H1 (cell line): ENCODE measurements around the gene TCEA3. TPM values are rescaled to one million over a fixed set of nuclear protein-coding genes. Genes with fewer than 3 reads are reported as not detected.

ENCODE experiments used
- CTCF ChIA-PET: fragments of 300-600 bp; sonication (Branson Sonifier 250); formaldehyde crosslinking; loops from one replicate; lab custom pipeline; 2021; ENCODE audit not compliant: partially characterized antibody; lab: Charles Lee
- POLR2A ChIA-PET: fragments of 300-600 bp; sonication (Branson Sonifier 250); formaldehyde crosslinking; loops from one replicate; lab custom pipeline; 2021; ENCODE audit warnings: inconsistent platforms; ENCODE audit not compliant: partially characterized antibody; lab: Charles Lee
- DNase-seq, 2 experiments: peaks; one replicate each; pipeline versions ENCODE4 v3.0.0 to v3.0.0-alpha.2; 2010 to 2022; ENCODE audit warnings: low spot score in 2 of 2, low read depth in 1 of 2, mixed read lengths in 1 of 2
- FAIRE-seq: peaks from 2 replicates; lab custom pipeline; 2011; peaks lifted over from hg19 to GRCh38; lab: Jason Lieb, UNC
- H2AFZ ChIP-seq: 2 replicates; pipeline ENCODE4 v1.8.1; 2012; ENCODE audit warnings: low read length, inconsistent platforms
- H2AK5ac ChIP-seq: 2 replicates; pipeline ENCODE4 v1.6.1; 2013; ENCODE audit warnings: low read depth, low read length
- H2BK120ac ChIP-seq: replicated peaks from 2 replicates; pipeline ENCODE3; 2013; ENCODE audit warnings: low read depth, low read length, inconsistent platforms
- H2BK12ac ChIP-seq: 2 replicates; pipeline ENCODE4 v1.6.1; 2013; ENCODE audit warnings: low read depth, low read length
- H2BK15ac ChIP-seq: 2 replicates; pipeline ENCODE4 v1.6.1; 2013; ENCODE audit warnings: low read length
- H2BK20ac ChIP-seq: 2 replicates; pipeline ENCODE4 v1.6.1; 2013; ENCODE audit warnings: low read length
- H2BK5ac ChIP-seq: 2 replicates; pipeline ENCODE4 v1.6.1; 2013; ENCODE audit warnings: low read depth, low read length
- H3K14ac ChIP-seq: 2 replicates; pipeline ENCODE4 v1.6.1; 2013; ENCODE audit warnings: inconsistent platforms; ENCODE audit not compliant: insufficient read length
- H3K18ac ChIP-seq: 2 replicates; pipeline ENCODE4 v1.6.1; 2013; ENCODE audit warnings: low read length; ENCODE audit errors: extremely low read depth
- H3K23ac ChIP-seq: 2 replicates; pipeline ENCODE4 v1.6.1; 2013; ENCODE audit warnings: inconsistent platforms; ENCODE audit not compliant: insufficient read length
- H3K23me2 ChIP-seq: 2 replicates; pipeline ENCODE4 v1.6.1; 2013; ENCODE audit warnings: low read depth, low read length
- H3K27ac ChIP-seq: 2 replicates; pipeline ENCODE4 v1.6.1; 2011; ENCODE audit warnings: low read depth, low read length, inconsistent platforms
- H3K27me3 ChIP-seq, 4 experiments: replicated peaks in 1 of 4; 1 replicate in 1 of 4; 2 replicates in 3 of 4; pipeline versions ENCODE4 v1.6.1 to v1.8.1; 2011 to 2013; ENCODE audit warnings: low read length in 3 of 4, mild to moderate bottlenecking in 3 of 4, inconsistent platforms in 2 of 4, mixed read lengths in 2 of 4, moderate library complexity in 1 of 4; ENCODE audit not compliant: control insufficient read depth in 3 of 4, insufficient read depth in 3 of 4; ENCODE audit errors: extremely low read depth in 1 of 4
- H3K36me3 ChIP-seq, 4 experiments: 2 replicates each; pipeline versions ENCODE4 v1.6.1 to v1.8.1; 2011 to 2013; ENCODE audit warnings: mild to moderate bottlenecking in 4 of 4, low read length in 3 of 4, moderate library complexity in 2 of 4, control low read depth in 1 of 4, inconsistent platforms in 1 of 4; ENCODE audit not compliant: insufficient read depth in 4 of 4, control insufficient read depth in 2 of 4
- H3K4ac ChIP-seq: replicated peaks from 2 replicates; pipeline ENCODE3; 2013; ENCODE audit warnings: low read length, low read depth, mixed read lengths, inconsistent platforms; ENCODE audit not compliant: insufficient read length
- H3K4me1 ChIP-seq, 4 experiments: replicated peaks in 1 of 4; 1 replicate in 1 of 4; 2 replicates in 3 of 4; pipeline versions ENCODE4 v1.6.1 to v1.8.1; 2011 to 2013; ENCODE audit warnings: low read length in 3 of 4, inconsistent platforms in 2 of 4, mixed read lengths in 1 of 4; ENCODE audit not compliant: insufficient read depth in 4 of 4, control insufficient read depth in 3 of 4
- H3K4me2 ChIP-seq, 2 experiments: 2 replicates each; pipeline versions ENCODE4 v1.6.1 to v1.8.1; 2011 to 2013; ENCODE audit warnings: low read depth in 2 of 2, low read length in 2 of 2, control low read depth in 1 of 2, inconsistent platforms in 1 of 2, mild to moderate bottlenecking in 1 of 2; ENCODE audit not compliant: insufficient read depth in 1 of 2
- H3K4me3 ChIP-seq, 4 experiments: fragments of 200-600, 300-600 bp in 1 of 4; sonication (generic), shearing (Covaris generic), sonication (Bioruptor Twin) in 1 of 4; 2 replicates each; pipeline versions ENCODE4 v1.5.1 to v1.8.1; 2011 to 2016; ENCODE audit warnings: low read length in 4 of 4, low read depth in 3 of 4, control low read depth in 2 of 4, inconsistent platforms in 2 of 4, mild to moderate bottlenecking in 2 of 4, mixed read lengths in 1 of 4, moderate library complexity in 1 of 4; ENCODE audit not compliant: insufficient read depth in 2 of 4; ENCODE audit errors: extremely low read depth in 1 of 4
- H3K56ac ChIP-seq: replicated peaks from 2 replicates; pipeline ENCODE3; 2013; ENCODE audit warnings: low read depth, mild to moderate bottlenecking, mixed read lengths, low read length, inconsistent platforms; ENCODE audit not compliant: insufficient read length
- H3K79me1 ChIP-seq: 2 replicates; pipeline ENCODE4 v1.6.1; 2013; ENCODE audit warnings: low read depth, low read length, control low read depth
- H3K79me2 ChIP-seq, 2 experiments: 2 replicates each; pipeline versions ENCODE4 v1.6.1 to v1.8.1; 2012 to 2013; ENCODE audit warnings: low read length in 2 of 2, mild to moderate bottlenecking in 2 of 2, inconsistent platforms in 1 of 2; ENCODE audit not compliant: insufficient read depth in 2 of 2, control insufficient read depth in 1 of 2
- H3K9ac ChIP-seq, 4 experiments: replicated peaks in 1 of 4; 1 replicate in 1 of 4; 2 replicates in 3 of 4; pipeline versions ENCODE4 v1.6.1 to v1.8.1; 2011 to 2013; ENCODE audit warnings: low read depth in 3 of 4, low read length in 3 of 4, control low read depth in 2 of 4, mild to moderate bottlenecking in 2 of 4, moderate library complexity in 2 of 4, inconsistent platforms in 1 of 4; ENCODE audit errors: extremely low read depth in 1 of 4
- H3K9me3 ChIP-seq, 2 experiments: 2 replicates each; pipeline versions ENCODE4 v1.6.1 to v1.8.1; 2012 to 2013; ENCODE audit warnings: mild to moderate bottlenecking in 2 of 2, moderate library complexity in 2 of 2, control low read depth in 1 of 2, inconsistent platforms in 1 of 2, low read depth in 1 of 2, low read length in 1 of 2, mixed read lengths in 1 of 2; ENCODE audit not compliant: insufficient read depth in 2 of 2
- H4K20me1 ChIP-seq, 2 experiments: replicated peaks in 1 of 2; 2 replicates each; pipeline versions ENCODE3 to v1.8.1; 2011 to 2013; ENCODE audit warnings: inconsistent platforms in 2 of 2, low read length in 2 of 2, mild to moderate bottlenecking in 1 of 2; ENCODE audit not compliant: insufficient read depth in 2 of 2, control insufficient read depth in 1 of 2
- H4K5ac ChIP-seq: 2 replicates; pipeline ENCODE4 v1.6.1; 2013; ENCODE audit warnings: low read length, low read depth, mixed read lengths, inconsistent platforms; ENCODE audit not compliant: insufficient read length
- H4K8ac ChIP-seq: 2 replicates; pipeline ENCODE4 v1.8.0; 2013; ENCODE audit warnings: mild to moderate bottlenecking, moderate library complexity, low read length, inconsistent platforms; ENCODE audit not compliant: insufficient read depth; ENCODE audit errors: extremely low read depth
- H4K91ac ChIP-seq: replicated peaks from 2 replicates; pipeline ENCODE3; 2013; ENCODE audit warnings: low read length, mixed read lengths, inconsistent platforms; ENCODE audit not compliant: insufficient read length
- ATF3 ChIP-seq: IDR thresholded peaks from 2 replicates; pipeline ENCODE4 v1.6.1; 2011; ENCODE audit warnings: low read depth, mild to moderate bottlenecking, low read length; ENCODE audit not compliant: insufficient read depth
- BCL11A ChIP-seq, 2 experiments: IDR thresholded peaks; one replicate each; pipeline ENCODE4 v1.6.1; 2011; ENCODE audit warnings: low read depth in 2 of 2, low read length in 2 of 2, mild to moderate bottlenecking in 2 of 2
- EGR1 ChIP-seq: IDR thresholded peaks from 2 replicates; pipeline ENCODE4 v1.6.1; 2011; ENCODE audit warnings: low read depth, low read length, borderline replicate concordance
- EP300 ChIP-seq, 2 experiments: IDR thresholded peaks; 1 replicate in 1 of 2; 2 replicates in 1 of 2; pipeline ENCODE4 v1.6.1; 2011 to 2012; ENCODE audit warnings: low read depth in 2 of 2, low read length in 2 of 2, mild to moderate bottlenecking in 2 of 2, borderline replicate concordance in 1 of 2, inconsistent platforms in 1 of 2, moderate library complexity in 1 of 2
- HDAC2 ChIP-seq, 2 experiments: fragments of 300-600 bp in 1 of 2; sonication (generic) in 1 of 2; IDR thresholded peaks; 2 replicates each; pipeline ENCODE4 v1.6.1; 2011 to 2012; ENCODE audit warnings: low read depth in 2 of 2, low read length in 2 of 2, mild to moderate bottlenecking in 2 of 2, moderate library complexity in 2 of 2, borderline replicate concordance in 1 of 2, inconsistent platforms in 1 of 2
- KDM4A ChIP-seq: IDR thresholded peaks from one replicate; pipeline ENCODE4 v1.7.1; 2012; ENCODE audit warnings: low read depth, mild to moderate bottlenecking, moderate library complexity, low read length, inconsistent platforms; ENCODE audit not compliant: severe bottlenecking
- KDM5A ChIP-seq: fragments of 200-600 bp; IDR thresholded peaks from 2 replicates; pipeline ENCODE4 v1.7.1; 2012; ENCODE audit warnings: mild to moderate bottlenecking, low read length, inconsistent platforms, mixed read lengths
- PHF8 ChIP-seq: fragments of 200-600 bp; sonication (generic); conservative IDR thresholded peaks from 2 replicates; pipeline ENCODE4 v1.7.1; 2012; ENCODE audit warnings: low read depth, mild to moderate bottlenecking, inconsistent platforms, low read length, moderate library complexity
- RXRA ChIP-seq: IDR thresholded peaks from 2 replicates; pipeline ENCODE4 v1.6.1; 2011; ENCODE audit warnings: low read depth, mild to moderate bottlenecking, low read length, moderate library complexity; ENCODE audit not compliant: insufficient read depth
- SP2 ChIP-seq: IDR thresholded peaks from 2 replicates; pipeline ENCODE4 v1.6.1; 2012; ENCODE audit warnings: mild to moderate bottlenecking, low read length, inconsistent platforms
- SRF ChIP-seq: IDR thresholded peaks from 2 replicates; pipeline ENCODE4 v1.6.1; 2011; ENCODE audit warnings: mild to moderate bottlenecking, low read depth, low read length, moderate library complexity
- WGBS, 2 experiments: shearing (Covaris generic) in 1 of 2; methylation state at CpG; one replicate each; pipeline versions ENCODE4 v1.1.6 to v1.1.7; 2013 to 2015; ENCODE audit warnings: low lambda C conversion rate in 2 of 2, mixed read lengths in 2 of 2, inconsistent platforms in 1 of 2, low coverage in 1 of 2, missing lambda C conversion rate in 1 of 2; ENCODE audit not compliant: insufficient replicate concordance in 2 of 2, insufficient coverage in 1 of 2, insufficient read length in 1 of 2; ENCODE audit errors: extremely low coverage in 1 of 2, missing lambda C conversion rate in 1 of 2; 5-methylcytosine and 5-hydroxymethylcytosine counted together
- polyA plus RNA-seq, 7 experiments: library from polyadenylated mRNA; depleted of rRNA in 3 of 7; stranded (reverse) in 5 of 7; unstranded in 2 of 7; fragments of >200 nt in 5 of 7; fragments of 200-250 nt in 2 of 7; gene quantifications; 1 replicate in 5 of 7; 2 replicates in 1 of 7; 4 replicates in 1 of 7; pipeline versions ENCODE4 v1.2.1 to v1.2.3, GENCODE V29; 2011 to 2013; ENCODE audit warnings: missing spikeins in 2 of 7, mixed read lengths in 2 of 7
- total RNA-seq: library from RNA; stranded (reverse); fragmentation: NEBNext Ultra II Directional; extraction: Animal tissue kit (Norgen Biotek cat#: 25700); gene quantifications from 2 replicates; pipeline ENCODE4 v1.2.1, GENCODE V29; 2021

Gene TCEA3
- total and polyA plus RNA-seq, 2 of the 8 experiments (the other 6 are each of a cell fraction or from before 2014, with no cell fraction given), result 0.08 TPM; not detected in 1

GRCh38 chr1:23395849-23396248, 28.7 kb downstream of the TCEA3 start:
- CTCF ChIA-PET, result interaction anchor here (1.0 to 3.2 kb wide), 3 partner anchors 7 to 81 kb away, joined by 3 to 26 read pairs (median 19); partner anchors contain the start of gene ZNF436
- Histone ChIP-seq H2BK15ac (no peak overlapping the region), H3K56ac (no peak overlapping the region), H3K18ac (0 out of 2 replicates have a peak overlapping the region, but pooled peaks have one; percentile 3), H3K4me3 (no peak overlapping the region), H3K27ac (no peak overlapping the region), H2AK5ac (no peak overlapping the region), H4K5ac (no peak overlapping the region), H3K27me3 (peaks cover 34 to 84% (median 58%) of the 10 kb centered on the region in 4 experiments), H3K23ac (no peak overlapping the region), H3K4ac (no peak overlapping the region), H2BK120ac (no peak overlapping the region), H3K4me2 (no peak overlapping the region), H4K20me1 (peaks cover 7 to 8% of the 10 kb centered on the region in 2 experiments), H3K9ac (no peak overlapping the region), H2BK5ac (no peak overlapping the region), H3K9me3 (peaks cover 4 to 8% of the 10 kb centered on the region in 2 experiments; a peak in 2 of 4 replicates), H3K79me2 (no peaks in the 10 kb centered on the region), H3K36me3 (no peaks in the 10 kb centered on the region), H4K8ac (no peak overlapping the region), H2BK12ac (no peak overlapping the region), H4K91ac (no peak overlapping the region), H2AFZ (no peak overlapping the region), H3K79me1 (0 out of 2 replicates have a peak, but pooled peaks cover 3% of the 10 kb centered on the region), H2BK20ac (no peak overlapping the region), H3K14ac (no peak overlapping the region), H3K23me2 (peaks cover 10% of the 10 kb centered on the region), H3K4me1 (peaks cover 0 to 10% (median 4%) of the 10 kb centered on the region in 4 experiments; a peak in 6 of 7 replicates)
- DNase-seq (no peak), FAIRE-seq (no peak)
- 73% methylated on average over 4 of the region's 4 CpGs; no CpG with 5 or more reads in 1 of the 2 experiments for WGBS, 2 experiments
- POLR2A ChIA-PET, result interaction anchor here (1.0 kb wide), 1 partner anchor 51 kb away, joined by 3 read pairs; the partner anchor contains the start of gene HNRNPR
- TF ChIP-seq RXRA, result no peak
- TF ChIP-seq KDM4A, result no peak
- TF ChIP-seq EGR1, result no peak
- TF ChIP-seq SRF, result no peak
- no peak for TF ChIP-seq PHF8
- no peak for TF ChIP-seq EP300 (IDR thresholded peaks at IDR 0.05; ENCODE audit: borderline replicate concordance in 1 of 2, low read depth in 2 of 2, low read length in 2 of 2)
- no peak for TF ChIP-seq BCL11A (IDR thresholded peaks at IDR 0.05; ENCODE audit: low read depth in 2 of 2, low read length in 2 of 2)
- no peak for TF ChIP-seq HDAC2 (IDR thresholded peaks at IDR 0.05; ENCODE audit: borderline replicate concordance in 1 of 2, low read depth in 2 of 2, low read length in 2 of 2)
- TF ChIP-seq KDM5A, result no peak
- no peak for TF ChIP-seq ATF3
- no peak for TF ChIP-seq SP2
